Mesenchymal stem cell (in vitro differentiated cells and primary cell): Measurements from ENCODE around the gene XPNPEP1.

Source experiments
- DNase-seq: peaks from one replicate; pipeline ENCODE4 v3.0.0-alpha.2; 2013
- H2AFZ ChIP-seq: one replicate; pipeline ENCODE4 v1.6.1; 2013; ENCODE audit warnings: low read depth, mild to moderate bottlenecking, control low read depth, inconsistent platforms, low read length, moderate library complexity
- H2AK5ac ChIP-seq: 2 replicates; pipeline ENCODE4 v1.6.1; 2013; ENCODE audit warnings: low read length, moderate library complexity, mild to moderate bottlenecking, inconsistent platforms; ENCODE audit not compliant: severe bottlenecking
- H2BK120ac ChIP-seq: one replicate; pipeline ENCODE4 v1.6.1; 2013; ENCODE audit warnings: low read depth, mild to moderate bottlenecking, inconsistent platforms, low read length, moderate library complexity
- H2BK12ac ChIP-seq, 2 experiments: one replicate each; pipeline ENCODE4 v1.6.1; 2013; ENCODE audit warnings: inconsistent platforms in 2 of 2, low read length in 2 of 2, mild to moderate bottlenecking in 2 of 2, moderate library complexity in 2 of 2, control low read depth in 1 of 2
- H2BK15ac ChIP-seq: one replicate; pipeline ENCODE4 v1.6.1; 2013; ENCODE audit warnings: mild to moderate bottlenecking, low read depth, inconsistent platforms; ENCODE audit not compliant: poor library complexity, severe bottlenecking
- H2BK5ac ChIP-seq: 2 replicates; pipeline ENCODE4 v1.6.1; 2013; ENCODE audit warnings: low read depth, mild to moderate bottlenecking, low read length, control low read depth, inconsistent platforms; ENCODE audit not compliant: poor library complexity, severe bottlenecking
- H3K14ac ChIP-seq, 2 experiments: one replicate each; pipeline ENCODE4 v1.6.1; 2013; ENCODE audit warnings: inconsistent platforms in 2 of 2, low read length in 2 of 2, control low read depth in 1 of 2, mild to moderate bottlenecking in 1 of 2, moderate library complexity in 1 of 2
- H3K18ac ChIP-seq, 2 experiments: one replicate each; pipeline ENCODE4 v1.6.1; 2013; ENCODE audit warnings: inconsistent platforms in 2 of 2, low read length in 2 of 2, control low read depth in 1 of 2, low read depth in 1 of 2, mild to moderate bottlenecking in 1 of 2
- H3K23ac ChIP-seq, 2 experiments: one replicate each; pipeline ENCODE4 v1.6.1; 2013; ENCODE audit warnings: inconsistent platforms in 2 of 2, low read length in 2 of 2, mild to moderate bottlenecking in 2 of 2, moderate library complexity in 2 of 2, control low read depth in 1 of 2
- H3K27ac ChIP-seq: 2 replicates; pipeline ENCODE4 v1.5.1; 2013; ENCODE audit warnings: mild to moderate bottlenecking, moderate library complexity, low read length, control low read depth, inconsistent platforms; ENCODE audit not compliant: poor library complexity, severe bottlenecking
- H3K27me3 ChIP-seq, 2 experiments: 2 replicates each; pipeline versions ENCODE4 v1.6.1 to v1.7.0; 2013; ENCODE audit warnings: low read length in 2 of 2, mild to moderate bottlenecking in 2 of 2, moderate library complexity in 2 of 2, control low read depth in 1 of 2, inconsistent platforms in 1 of 2; ENCODE audit not compliant: control insufficient read depth in 1 of 2, insufficient read depth in 1 of 2
- H3K36me3 ChIP-seq, 2 experiments: 2 replicates each; pipeline versions ENCODE4 v1.6.1 to v1.7.0; 2013; ENCODE audit warnings: low read length in 2 of 2, control low read depth in 1 of 2, inconsistent platforms in 1 of 2, low read depth in 1 of 2, mild to moderate bottlenecking in 1 of 2; ENCODE audit not compliant: insufficient read depth in 2 of 2, control insufficient read depth in 1 of 2
- H3K4ac ChIP-seq, 2 experiments: one replicate each; pipeline ENCODE4 v1.6.1; 2013; ENCODE audit warnings: inconsistent platforms in 2 of 2, low read length in 2 of 2, mild to moderate bottlenecking in 2 of 2, moderate library complexity in 2 of 2, control low read depth in 1 of 2, low read depth in 1 of 2
- H3K4me1 ChIP-seq: 2 replicates; pipeline ENCODE4 v1.6.1; 2013; ENCODE audit warnings: low read depth, low read length, control low read depth; ENCODE audit not compliant: control insufficient read depth, insufficient read depth
- H3K4me2 ChIP-seq: 2 replicates; pipeline ENCODE4 v1.6.1; 2013; ENCODE audit warnings: low read length, mild to moderate bottlenecking, inconsistent platforms; ENCODE audit not compliant: poor library complexity, severe bottlenecking
- H3K4me3 ChIP-seq, 2 experiments: 2 replicates each; pipeline versions ENCODE4 v1.5.1 to v1.7.0; 2013; ENCODE audit warnings: low read length in 2 of 2, mild to moderate bottlenecking in 2 of 2, control low read depth in 1 of 2, low read depth in 1 of 2; ENCODE audit not compliant: insufficient read depth in 1 of 2
- H3K79me1 ChIP-seq: replicated peaks from 2 replicates; pipeline ENCODE4 v1.6.1; 2013; ENCODE audit warnings: mild to moderate bottlenecking, control low read depth, low read length, inconsistent platforms; ENCODE audit not compliant: poor library complexity, severe bottlenecking
- H3K9ac ChIP-seq: 2 replicates; pipeline ENCODE4 v1.7.0; 2013; ENCODE audit warnings: mild to moderate bottlenecking, low read length, moderate library complexity
- H3K9me3 ChIP-seq: 2 replicates; pipeline ENCODE4 v1.7.0; 2013; ENCODE audit warnings: mild to moderate bottlenecking, low read length; ENCODE audit not compliant: control insufficient read depth
- H4K8ac ChIP-seq: one replicate; pipeline ENCODE4 v1.6.1; 2013; ENCODE audit warnings: inconsistent platforms, mild to moderate bottlenecking, low read length, moderate library complexity
- H4K91ac ChIP-seq: one replicate; pipeline ENCODE4 v1.6.1; 2013; ENCODE audit warnings: mild to moderate bottlenecking, low read length, inconsistent platforms
- WGBS: methylation state at CpG from one replicate; pipeline ENCODE4 v1.1.7; 2013; ENCODE audit warnings: mixed read lengths; 5-methylcytosine and 5-hydroxymethylcytosine counted together

XPNPEP1 gene

DNA sequence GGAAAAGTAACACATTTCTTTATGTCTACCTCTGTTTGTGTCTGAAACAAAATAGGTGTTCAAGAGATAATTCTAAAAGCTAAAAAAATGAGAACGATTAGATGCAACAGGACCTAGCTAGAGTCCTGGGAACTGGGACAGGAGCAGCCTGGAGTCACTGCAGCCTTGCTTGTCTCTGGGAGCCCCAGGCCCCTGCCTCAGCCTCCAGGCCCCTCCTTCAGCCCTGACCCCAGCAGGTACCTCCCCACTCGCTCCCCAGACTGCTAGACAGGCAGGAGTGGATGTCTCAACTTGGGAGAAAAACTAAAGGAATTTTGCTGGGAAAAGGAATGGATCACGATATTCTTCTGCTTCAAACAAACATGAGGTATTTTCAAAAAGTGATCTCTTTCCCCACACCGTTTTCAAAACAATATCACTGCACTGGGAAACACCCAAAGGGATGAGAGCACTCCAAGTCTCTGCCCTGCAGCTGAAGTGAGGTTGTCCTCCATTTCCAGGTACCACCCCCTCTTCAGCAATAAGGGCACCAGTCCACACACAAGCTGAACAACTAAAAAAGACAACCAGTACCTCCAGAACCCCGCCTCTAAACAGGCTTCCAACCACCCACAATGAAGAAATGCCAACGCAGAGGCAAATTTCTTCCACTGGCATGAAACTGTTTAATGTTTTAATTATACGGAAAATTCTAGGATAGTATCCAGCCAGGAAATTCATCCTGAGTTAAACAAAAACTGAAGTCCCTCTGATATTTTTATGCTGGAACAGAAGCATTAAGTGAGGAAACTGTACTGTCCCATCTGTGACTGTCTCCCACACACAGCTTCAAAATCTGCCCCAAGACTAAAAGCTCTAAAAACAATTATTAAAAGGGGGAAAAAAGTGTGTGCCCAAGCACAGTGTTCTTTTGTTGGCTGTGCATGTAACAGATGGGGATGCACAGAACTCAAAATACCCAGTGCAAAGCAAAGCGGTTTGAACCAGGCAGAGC lies 47.2 kb downstream of the XPNPEP1 start:
- no peak overlapping the region for H3K18ac ChIP-seq
- no peak overlapping the region for H3K23ac ChIP-seq
- H2AK5ac ChIP-seq: no peak overlapping the region
- H4K91ac ChIP-seq: no peak overlapping the region
- H2BK12ac ChIP-seq: no peak overlapping the region
- no peak overlapping the region for H3K4ac ChIP-seq
- no peaks in the 10 kb centered on the region for H3K9me3 ChIP-seq
- no peak for DNase-seq
- WGBS: 97% methylated on average over 5 of the region's 8 CpGs
- H3K4me2 ChIP-seq: no peak overlapping the region
- H3K36me3 ChIP-seq: peaks cover 50 to 88% of the 10 kb centered on the region in 2 experiments
- no peak overlapping the region for H3K4me3 ChIP-seq
- no peak overlapping the region for H3K14ac ChIP-seq
- no peaks in the 10 kb centered on the region for H3K27me3 ChIP-seq
- no peak overlapping the region for H3K27ac ChIP-seq
- no peak overlapping the region for H2BK5ac ChIP-seq
- no peak overlapping the region for H4K8ac ChIP-seq
- H2AFZ ChIP-seq: no peak overlapping the region
- peaks cover 12% of the 10 kb centered on the region for H3K79me1 ChIP-seq
- no peak overlapping the region for H3K9ac ChIP-seq
- no peaks in the 10 kb centered on the region for H3K4me1 ChIP-seq
- no peak overlapping the region for H2BK120ac ChIP-seq
- H2BK15ac ChIP-seq: no peak overlapping the region

DNA sequence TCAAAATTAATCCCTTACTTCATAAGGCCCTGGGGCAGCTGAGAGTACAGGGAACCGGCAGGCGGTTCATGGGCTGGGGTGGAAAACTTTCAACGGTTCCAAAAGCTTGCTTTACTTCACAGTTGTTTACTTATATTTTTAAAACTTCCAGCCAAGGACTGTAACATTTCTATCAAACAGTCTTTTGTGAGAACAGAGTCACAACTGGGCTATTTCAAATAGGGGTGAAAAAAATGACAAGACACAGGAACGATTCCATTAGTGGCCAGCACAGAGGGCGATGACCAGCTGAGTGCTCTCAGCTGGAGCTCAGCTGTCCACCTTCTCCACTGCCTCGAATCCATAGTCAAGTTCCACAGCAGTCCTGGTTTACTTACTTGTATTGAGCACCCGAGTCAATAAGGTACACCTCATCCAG lies 48.2 kb downstream of the XPNPEP1 start:
- Histone ChIP-seq H3K27me3 (no peaks in the 10 kb centered on the region), H3K23ac (no peak overlapping the region), H2AK5ac (no peak overlapping the region), H4K91ac (no peak overlapping the region), H3K9me3 (no peaks in the 10 kb centered on the region), H2BK15ac (no peak overlapping the region), H3K4me1 (no peaks in the 10 kb centered on the region), H3K4me2 (no peak overlapping the region), H2BK12ac (no peak overlapping the region), H4K8ac (no peak overlapping the region), H3K79me1 (peaks cover 6% of the 10 kb centered on the region), H3K27ac (no peak overlapping the region), H2AFZ (no peak overlapping the region), H3K18ac (no peak overlapping the region), H2BK5ac (no peak overlapping the region), H3K4me3 (no peak overlapping the region), H3K4ac (no peak overlapping the region), H2BK120ac (no peak overlapping the region), H3K14ac (no peak overlapping the region), H3K36me3 (peaks cover 48 to 88% of the 10 kb centered on the region in 2 experiments), H3K9ac (no peak overlapping the region)
- DNase-seq: no peak
- 95% methylated on average over 7 of the region's 7 CpGs for WGBS

DNA sequence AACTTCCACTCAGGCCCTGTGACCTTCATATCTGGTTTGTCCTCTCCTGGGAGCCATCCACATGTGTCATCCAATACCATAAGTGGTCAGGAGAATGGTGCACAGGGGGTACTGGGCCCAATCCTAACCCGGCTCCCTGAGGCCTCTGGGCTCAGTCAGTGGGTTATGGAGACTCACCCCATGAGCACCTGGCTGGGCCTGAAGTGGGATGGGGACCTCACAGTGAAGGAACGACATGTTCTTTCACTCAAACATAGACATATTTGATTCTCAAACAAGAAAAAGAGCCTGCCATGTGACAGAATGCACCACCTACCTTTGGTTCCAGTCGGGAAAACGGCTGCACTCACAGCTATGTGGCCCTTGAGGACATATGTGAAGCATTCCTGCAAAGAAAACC lies 51.8 kb downstream of the XPNPEP1 start:
- Histone ChIP-seq H3K18ac (no peak overlapping the region), H3K36me3 (peaks cover 59 to 99% of the 10 kb centered on the region in 2 experiments), H4K91ac (no peak overlapping the region), H3K27ac (no peak overlapping the region), H2BK12ac (no peak overlapping the region), H3K79me1 (peaks cover 11% of the 10 kb centered on the region), H3K4me2 (no peak overlapping the region), H4K8ac (no peak overlapping the region), H2AK5ac (no peak overlapping the region), H3K27me3 (no peaks in the 10 kb centered on the region), H2AFZ (no peak overlapping the region), H3K23ac (no peak overlapping the region), H3K4ac (no peak overlapping the region), H3K9me3 (no peaks in the 10 kb centered on the region), H2BK15ac (no peak overlapping the region), H3K4me1 (peaks cover 7% of the 10 kb centered on the region), H2BK5ac (no peak overlapping the region), H2BK120ac (no peak overlapping the region), H3K9ac (no peak overlapping the region), H3K14ac (no peak overlapping the region), H3K4me3 (no peak overlapping the region)
- no peak for DNase-seq
- 92% methylated on average over 4 of the region's 4 CpGs for WGBS

DNA sequence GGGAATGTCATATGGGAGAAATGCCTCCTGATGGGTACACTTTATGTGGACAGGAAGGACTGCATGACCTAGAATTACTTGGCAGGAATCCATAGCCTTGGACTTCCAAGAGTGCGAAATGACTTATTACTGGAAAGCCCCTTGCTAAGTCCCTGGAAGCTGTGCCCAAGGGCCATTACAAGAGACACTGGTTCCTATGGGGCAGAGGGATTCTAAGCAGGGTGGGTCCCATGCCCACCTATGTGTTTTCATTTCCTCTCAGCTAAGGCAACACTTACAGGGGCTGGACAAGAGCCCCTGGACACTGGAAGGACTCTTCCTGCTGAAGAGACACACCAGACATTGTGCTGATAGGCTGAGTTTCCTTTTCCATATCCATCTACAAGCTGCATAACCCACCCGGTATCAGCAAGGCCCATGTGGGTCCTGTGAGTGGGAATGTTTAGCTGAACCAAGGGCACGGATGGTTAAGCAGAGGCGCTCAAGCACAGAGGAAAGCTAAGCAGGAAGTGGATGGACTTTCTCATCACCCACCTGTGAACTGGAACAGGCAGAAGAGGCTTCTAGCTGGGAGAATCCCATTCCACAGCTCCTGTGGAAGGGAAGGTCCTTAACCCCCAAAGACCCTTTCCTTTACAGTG lies 56.2 kb downstream of the XPNPEP1 start:
- H4K8ac ChIP-seq: no peak overlapping the region
- peaks cover 60 to 94% of the 10 kb centered on the region in 2 experiments for H3K36me3 ChIP-seq
- no peak overlapping the region for H3K4me3 ChIP-seq
- H2BK12ac ChIP-seq: no peak overlapping the region
- no peaks in the 10 kb centered on the region for H3K27me3 ChIP-seq
- no peak overlapping the region for H4K91ac ChIP-seq
- no peak overlapping the region for H3K4me2 ChIP-seq
- H2BK5ac ChIP-seq: no peak overlapping the region
- peak; percentile 30 for DNase-seq
- H3K23ac ChIP-seq: no peak overlapping the region
- no peak overlapping the region for H2AFZ ChIP-seq
- H3K9me3 ChIP-seq: peaks cover 9% of the 10 kb centered on the region
- no peak overlapping the region for H3K18ac ChIP-seq
- peaks cover 20% of the 10 kb centered on the region for H3K79me1 ChIP-seq
- H3K27ac ChIP-seq: peak overlapping the region; percentile 49
- H3K14ac ChIP-seq: no peak overlapping the region
- no peak overlapping the region for H2BK120ac ChIP-seq
- H3K9ac ChIP-seq: no peak overlapping the region
- H2AK5ac ChIP-seq: peak overlapping the region; percentile 35
- H3K4me1 ChIP-seq: peaks cover 10% of the 10 kb centered on the region
- H2BK15ac ChIP-seq: no peak overlapping the region
- 96% methylated on average over 4 of the region's 4 CpGs for WGBS
- H3K4ac ChIP-seq: no peak overlapping the region
